Activated B cell treated with CpG ODN at 0.5 μM for 24 hours (primary cell): ENCODE data around the gene RPAP3. TPM values are rescaled to one million over a fixed set of nuclear protein-coding genes. Genes with fewer than 3 reads are reported as not detected.
A peak's percentile ranks its signal among the peaks of the same experiment; 100 is the strongest.

Experiments used
- ATAC-seq: fragments of 200-7000 bp; cut with Tn5 transposase; one replicate; pipeline ENCODE4 v1.10.0; 2021; ENCODE audit warnings: low read depth, mild to moderate bottlenecking, moderate library complexity
- CTCF ChIA-PET: fragments of 350-600 bp; sonication (Branson Sonifier 250); formaldehyde crosslinking; loops from one replicate; lab custom pipeline; 2021; ENCODE audit warnings: antibody characterized with exemption; lab: Charles Lee
- POLR2A ChIA-PET: fragments of 350-600 bp; sonication (Branson Sonifier 250); formaldehyde crosslinking; loops from one replicate; lab custom pipeline; 2021; ENCODE audit warnings: antibody characterized with exemption; lab: Charles Lee
- DNase-seq: peaks from one replicate; pipeline ENCODE4 v3.0.0; 2022
- H3K27ac Mint-ChIP-seq: one replicate; pipeline ENCODE4 v1.8.0; 2020; ENCODE audit warnings: mixed read lengths
- H3K27me3 Mint-ChIP-seq: one replicate; pipeline ENCODE4 v1.8.0; 2021; ENCODE audit warnings: mixed read lengths
- H3K36me3 Mint-ChIP-seq: one replicate; pipeline ENCODE4 v1.8.0; 2021; ENCODE audit warnings: low read depth, mixed read lengths
- H3K4me1 Mint-ChIP-seq: one replicate; pipeline ENCODE4 v1.8.0; 2021; ENCODE audit warnings: mixed read lengths
- H3K4me3 Mint-ChIP-seq: one replicate; pipeline ENCODE4 v1.8.0; 2020; ENCODE audit warnings: mild to moderate bottlenecking, mixed read lengths
- H3K9me3 Mint-ChIP-seq: one replicate; pipeline ENCODE4 v1.8.0; 2020; ENCODE audit warnings: mixed read lengths
- CTCF ChIP-seq: fragments of 200-600 bp; IDR thresholded peaks from one replicate; pipeline ENCODE4 v1.8.0; 2022; ENCODE audit warnings: antibody characterized with exemption, mild to moderate bottlenecking
- intact Hi-C: fragments of 100-400 bp; cut with micrococcal nuclease; formaldehyde crosslinking; loops from one replicate; pipeline ENCODE4 v1.15.1; 2024
- total RNA-seq: library from RNA; stranded (reverse); gene quantifications from 2 replicates; pipeline ENCODE4 v1.2.3, GENCODE V29; 2022

Gene RPAP3
- total RNA-seq, 1 donor from 2014 or later: 60.5 TPM

GRCh38 chr12:47752552-47752951, 46.7 kb upstream of the RPAP3 start:
- TF ChIP-seq CTCF: no peak
- Mint-ChIP-seq H3K36me3 (no peaks in the 10 kb centered on the region), H3K27me3 (no peaks in the 10 kb centered on the region), H3K4me1 (peaks cover 62% of the 10 kb centered on the region), H3K4me3 (no peak overlapping the region), H3K27ac (no peak overlapping the region), H3K9me3 (no peaks in the 10 kb centered on the region)
- ATAC-seq (no peak), DNase-seq (no peak)
- POLR2A ChIA-PET: no interaction called here
- CTCF ChIA-PET: interaction anchor here (1.5 kb wide), 1 partner anchor 10 kb away, joined by 6 read pairs; no protein-coding TSS in a partner anchor
- intact Hi-C loops: no loop called here

DNA sequence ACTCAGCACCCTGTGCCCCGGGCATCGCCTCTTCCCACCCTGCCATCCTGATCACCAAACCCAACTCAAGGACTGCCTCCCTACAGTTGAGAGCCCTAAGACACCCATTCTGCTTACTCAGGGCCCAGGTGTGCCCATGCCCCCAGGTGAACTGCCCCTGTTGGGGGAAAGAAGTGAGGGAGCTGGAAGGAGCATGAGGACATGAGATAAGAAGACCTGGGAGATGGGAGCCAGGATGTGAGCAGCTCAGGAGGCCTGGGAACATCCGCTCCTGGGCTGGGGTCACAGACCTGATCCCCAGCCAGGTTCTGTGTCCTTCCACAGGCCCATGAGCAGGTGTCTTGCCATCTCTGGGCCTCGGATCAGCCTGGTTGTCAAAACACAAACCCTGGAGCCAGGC, 46.3 kb upstream of the RPAP3 start:
- intact Hi-C loops: no loop called here
- peak overlapping the region; percentile 26 for H3K27ac Mint-ChIP-seq
- no peaks in the 10 kb centered on the region for H3K36me3 Mint-ChIP-seq

GRCh38 chr12:47751561-47751960, 45.7 kb upstream of the RPAP3 start:
- Mint-ChIP-seq H3K4me1 (peaks cover 62% of the 10 kb centered on the region), H3K27me3 (no peaks in the 10 kb centered on the region), H3K36me3 (no peaks in the 10 kb centered on the region), H3K9me3 (no peaks in the 10 kb centered on the region), H3K4me3 (no peak overlapping the region), H3K27ac (no peak overlapping the region)
- DNase-seq: no peak
- POLR2A ChIA-PET: interaction anchor here (0.6 kb wide), 1 partner anchor 38 kb away, joined by 5 read pairs; no protein-coding TSS in a partner anchor
- ATAC-seq: no peak
- TF ChIP-seq CTCF: no peak
- CTCF ChIA-PET: no interaction called here
- intact Hi-C loops: no loop called here

More for the DNA sequence above, 46.3 kb upstream of the RPAP3 start:
- Mint-ChIP-seq H3K4me3 (no peak overlapping the region), H3K27me3 (no peaks in the 10 kb centered on the region), H3K9me3 (no peaks in the 10 kb centered on the region), H3K4me1 (peaks cover 62% of the 10 kb centered on the region)
- TF ChIP-seq CTCF: no peak
- DNase-seq (no peak), ATAC-seq (no peak)
- CTCF ChIA-PET: interaction anchor here (1.5 kb wide), 1 partner anchor 10 kb away, joined by 6 read pairs; no protein-coding TSS in a partner anchor
- POLR2A ChIA-PET: no interaction called here

DNA sequence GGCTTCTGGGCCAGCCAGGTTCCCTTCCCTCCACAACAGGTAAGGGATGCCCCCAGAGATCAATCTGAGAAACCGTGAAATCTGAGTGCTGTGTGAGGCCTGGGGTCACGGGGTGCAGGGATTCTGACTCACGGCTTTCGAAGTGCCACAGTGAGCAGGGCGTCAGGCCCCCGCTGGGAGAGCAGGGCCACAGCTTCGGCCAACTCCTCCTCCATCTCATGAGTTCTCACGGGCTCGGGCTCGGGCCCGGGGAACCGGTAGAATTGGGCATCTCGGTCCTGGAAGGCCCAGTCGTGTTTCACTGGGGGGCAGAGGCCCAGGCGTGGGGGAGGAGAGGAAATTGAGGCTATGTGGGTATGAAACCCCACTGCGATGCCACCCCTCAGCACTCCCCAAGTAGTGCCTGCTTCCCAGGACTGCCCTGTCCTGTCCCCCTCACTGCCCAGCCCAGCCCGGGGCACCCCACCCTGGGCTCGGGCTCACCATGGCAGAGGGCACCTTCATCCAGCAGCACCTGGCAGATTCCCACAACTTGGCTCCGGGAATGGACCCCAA, 45.2 kb upstream of the RPAP3 start:
- no peaks in the 10 kb centered on the region for H3K9me3 Mint-ChIP-seq
- no peaks in the 10 kb centered on the region for H3K27me3 Mint-ChIP-seq
- CTCF ChIA-PET: no interaction called here
- no peaks in the 10 kb centered on the region for H3K36me3 Mint-ChIP-seq
- peaks cover 62% of the 10 kb centered on the region for H3K4me1 Mint-ChIP-seq
- H3K27ac Mint-ChIP-seq: no peak overlapping the region
- DNase-seq: no peak
- H3K4me3 Mint-ChIP-seq: no peak overlapping the region
- no peak for TF ChIP-seq CTCF
- ATAC-seq: no peak
- POLR2A ChIA-PET: no interaction called here
- intact Hi-C loops: no loop called here

GRCh38 chr12:47750229-47750798, 44.5 kb upstream of the RPAP3 start:
- H3K4me3 Mint-ChIP-seq: no peak overlapping the region
- POLR2A ChIA-PET: no interaction called here
- H3K27ac Mint-ChIP-seq: no peak overlapping the region
- CTCF ChIA-PET: no interaction called here
- no peak for TF ChIP-seq CTCF
- H3K27me3 Mint-ChIP-seq: no peaks in the 10 kb centered on the region
- intact Hi-C loops: no loop called here
- H3K4me1 Mint-ChIP-seq: peaks cover 61% of the 10 kb centered on the region
- no peaks in the 10 kb centered on the region for H3K36me3 Mint-ChIP-seq
- DNase-seq: no peak
- ATAC-seq: no peak
- H3K9me3 Mint-ChIP-seq: no peaks in the 10 kb centered on the region
